ENCODE measurements around the gene NECAP2. TPM values are rescaled to one million over a fixed set of nuclear protein-coding genes. Genes with fewer than 3 reads are reported as not detected.

Gene NECAP2
- total and polyA plus RNA-seq, 12 donors = 36.4 to 104 (median 63.5) TPM

- WGBS, 4 donors = 59 to 81% (median 67%) methylated on average over 3 of the region's 3 CpGs
- TF ChIP-seq CTCF (IDR thresholded peaks at IDR 0.05) (no peak), POLR2A (IDR thresholded peaks at IDR 0.05) (no peak)
- intact Hi-C loops (cut with DNase I) = no loop called here
These were observed 3.5 kb upstream of the NECAP2 start, which contains the start of gene SPATA21 for GRCh38 chr1:16436946-16437474. Gene SPATA21, minus strand, starts transcription at chr1:16437424. Its CDS starts 6,053 bp downstream, at chr1:16431371.

GRCh38 chr1:16438516-16438915 lies 2.0 kb upstream of the NECAP2 start:
- H3K36me3 ChIP-seq (replicated peaks in 1 of 2) = peaks cover 0 to 2% of the 10 kb centered on the region in 2 donors
- intact Hi-C loops (cut with DNase I) = no loop called here

More at GRCh38 chr1:16436946-16437474, 3.5 kb upstream of the NECAP2 start, which contains the start of gene SPATA21:
- no peak within 1 kb of the TSS for H3K4me3 ChIP-seq
- no peaks in the 10 kb centered on the region for H3K36me3 ChIP-seq (replicated peaks in 1 of 2)
- no peaks in the 10 kb centered on the region for H3K27me3 ChIP-seq
- no peak within 1 kb of the TSS for H3K27ac ChIP-seq
- H3K4me1 ChIP-seq (replicated peaks in 1 of 2) = peaks cover 0 to 13% of the 10 kb centered on the region in 2 donors
- no peaks in the 10 kb centered on the region for H3K9me3 ChIP-seq (replicated peaks in 1 of 3)
- no peak for DNase-seq

GRCh38 chr1:16438924-16439323 lies 1.6 kb upstream of the NECAP2 start:
- no peaks in the 10 kb centered on the region for H3K9me3 ChIP-seq (replicated peaks in 1 of 3)
- peaks cover 0 to 31% of the 10 kb centered on the region in 2 donors for H3K4me1 ChIP-seq (replicated peaks in 1 of 2)
- H3K27me3 ChIP-seq = no peaks in the 10 kb centered on the region
- no peak overlapping the region for H3K27ac ChIP-seq
- no peak overlapping the region for H3K4me3 ChIP-seq
- WGBS, 4 donors = 85 to 93% (median 88%) methylated on average over 2 of the region's 2 CpGs
- intact Hi-C loops (cut with DNase I) = no loop called here
- no peak for DNase-seq
- TF ChIP-seq CTCF (IDR thresholded peaks at IDR 0.05) (no peak), POLR2A (IDR thresholded peaks at IDR 0.05) (no peak)
- peaks cover 0 to 6% of the 10 kb centered on the region in 2 donors for H3K36me3 ChIP-seq (replicated peaks in 1 of 2)

More at GRCh38 chr1:16438516-16438915, 2.0 kb upstream of the NECAP2 start:
- no peak for TF ChIP-seq CTCF (IDR thresholded peaks at IDR 0.05)
- no peak for TF ChIP-seq POLR2A (IDR thresholded peaks at IDR 0.05)
- Histone ChIP-seq H3K9me3 (replicated peaks in 1 of 3) (no peaks in the 10 kb centered on the region), H3K4me3 (no peak overlapping the region), H3K27me3 (no peaks in the 10 kb centered on the region), H3K4me1 (replicated peaks in 1 of 2) (peaks cover 0 to 27% of the 10 kb centered on the region in 2 donors), H3K27ac (no peak overlapping the region)
- 78 to 89% (median 84%) methylated on average over 2 of the region's 2 CpGs for WGBS, 4 donors
- no peak for DNase-seq

- no peaks in the 10 kb centered on the region for H3K27me3 ChIP-seq
- peak overlapping the region in 2 of 5 donors; percentile 79 to 83 for H3K27ac ChIP-seq
- no peak for TF ChIP-seq CTCF (IDR thresholded peaks at IDR 0.05)
- TF ChIP-seq POLR2A (IDR thresholded peaks at IDR 0.05) = no peak
- H3K4me1 ChIP-seq (replicated peaks in 1 of 2) = peaks cover 0 to 38% of the 10 kb centered on the region in 2 donors
- H3K4me3 ChIP-seq = peak overlapping the region in 1 of 4 donors; percentile 89
- peaks cover 0 to 18% of the 10 kb centered on the region in 2 donors for H3K36me3 ChIP-seq (replicated peaks in 1 of 2)
- WGBS, 4 donors = 46 to 58% (median 52%) methylated on average over 6 to 7 of the region's 7 CpGs
- DNase-seq = no peak
- intact Hi-C loops (cut with DNase I) = no loop called here
- H3K9me3 ChIP-seq (replicated peaks in 1 of 3) = no peaks in the 10 kb centered on the region
These were observed 424 bp upstream of the NECAP2 start for GRCh38 chr1:16440131-16440469.

Data from adrenal gland (tissue), 12 donors.